SK-N-SH treated with all-trans-retinoic acid at 6 μM for 48 hours (cell line): ENCODE measurements around the gene UPK1A.

Experiments used
- ESRRG ChIP-seq: fragments of 250-450 bp; sonication (Bioruptor Pico); IDR thresholded peaks from 2 replicates; pipeline ENCODE4 v1.6.1; 2021; ENCODE audit warnings: mild to moderate bottlenecking
- GLIS3 ChIP-seq: fragments of 250-450 bp; sonication (Bioruptor Pico); IDR thresholded peaks from 2 replicates; pipeline ENCODE4 v1.5.0; 2020; ENCODE audit warnings: mild to moderate bottlenecking, moderate library complexity
- ISL1 ChIP-seq: fragments of 250-450 bp; sonication (Bioruptor Pico); IDR thresholded peaks from 2 replicates; pipeline ENCODE4 v2.1.2; 2022; ENCODE audit warnings: mild to moderate bottlenecking, moderate library complexity
- PPARA ChIP-seq: fragments of 250-450 bp; sonication (Bioruptor Pico); IDR thresholded peaks from 2 replicates; pipeline ENCODE4 v1.5.0; 2020; ENCODE audit warnings: mild to moderate bottlenecking, borderline replicate concordance
- RARB ChIP-seq: fragments of 250-450 bp; sonication (Bioruptor Pico); IDR thresholded peaks from 2 replicates; pipeline ENCODE4 v1.8.0; 2021; ENCODE audit warnings: mild to moderate bottlenecking, moderate library complexity
- TOX ChIP-seq: fragments of 250-450 bp; sonication (Bioruptor Pico); IDR thresholded peaks from 2 replicates; pipeline ENCODE4 v1.8.0; 2021; ENCODE audit warnings: mild to moderate bottlenecking, moderate library complexity, borderline replicate concordance
- ZFP3 ChIP-seq: fragments of 250-450 bp; sonication (Bioruptor Pico); IDR thresholded peaks from 2 replicates; pipeline ENCODE4 v1.5.0; 2020; ENCODE audit warnings: mild to moderate bottlenecking, moderate library complexity
- ZFP30 ChIP-seq: fragments of 450-650 bp; formaldehyde crosslinking; IDR thresholded peaks from 2 replicates; pipeline ENCODE4 v1.5.0; 2022; ENCODE audit warnings: mild to moderate bottlenecking, moderate library complexity
- ZNF70 ChIP-seq: fragments of 450-650 bp; formaldehyde crosslinking; IDR thresholded peaks from 2 replicates; pipeline ENCODE4 v1.5.0; 2020; ENCODE audit warnings: mild to moderate bottlenecking, moderate library complexity
- TF ChIP-seq, protein P1 (sequence below): fragments of 250-450 bp; sonication (Bioruptor Pico); IDR thresholded peaks from 2 replicates; pipeline ENCODE4 v1.8.0; 2020; ENCODE audit warnings: mild to moderate bottlenecking, moderate library complexity, borderline replicate concordance
- TF ChIP-seq, protein P2 (sequence below): fragments of 250-450 bp; sonication (Bioruptor Pico); IDR thresholded peaks from 2 replicates; pipeline ENCODE4 v1.5.1; 2021; ENCODE audit warnings: mild to moderate bottlenecking, moderate library complexity
- TF ChIP-seq, protein P3 (sequence below): fragments of 250-450 bp; sonication (Bioruptor Pico); IDR thresholded peaks from 2 replicates; pipeline ENCODE4 v1.5.1; 2020; ENCODE audit warnings: low read depth, mild to moderate bottlenecking, moderate library complexity

DNA sequence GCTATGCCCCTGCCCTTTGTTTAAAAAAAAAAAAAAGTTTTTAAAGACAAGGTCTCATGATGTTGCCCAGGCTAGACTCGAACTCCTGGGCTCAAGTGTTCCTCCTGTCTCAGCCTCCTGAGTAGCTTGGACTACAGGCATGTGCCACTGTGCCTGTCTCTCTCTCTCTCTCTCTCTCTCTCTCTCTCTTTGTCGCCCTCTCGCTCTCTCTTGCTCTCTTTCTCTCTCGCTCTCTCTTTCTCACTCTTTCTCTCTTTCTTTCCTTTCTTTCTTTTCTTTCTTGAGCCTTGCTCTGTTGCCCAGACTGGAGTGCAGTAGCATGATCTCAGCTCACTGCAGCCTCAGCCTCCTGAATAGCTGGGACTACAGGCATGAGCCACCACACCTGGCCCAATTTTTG lies 10.7 kb upstream of the UPK1A start:
- TF ChIP-seq ZFP3 (CRISPR knock-in tag): no peak
- TF ChIP-seq ZFP30 (CRISPR knock-in tag): no peak
- TF ChIP-seq PPARA: no peak
- TF ChIP-seq TOX (CRISPR knock-in tag): no peak
- no peak for TF ChIP-seq ESRRG (CRISPR knock-in tag)
- TF ChIP-seq GLIS3 (CRISPR knock-in tag): no peak
- no peak for TF ChIP-seq ISL1 (CRISPR knock-in tag)
- TF ChIP-seq, protein P1, sequence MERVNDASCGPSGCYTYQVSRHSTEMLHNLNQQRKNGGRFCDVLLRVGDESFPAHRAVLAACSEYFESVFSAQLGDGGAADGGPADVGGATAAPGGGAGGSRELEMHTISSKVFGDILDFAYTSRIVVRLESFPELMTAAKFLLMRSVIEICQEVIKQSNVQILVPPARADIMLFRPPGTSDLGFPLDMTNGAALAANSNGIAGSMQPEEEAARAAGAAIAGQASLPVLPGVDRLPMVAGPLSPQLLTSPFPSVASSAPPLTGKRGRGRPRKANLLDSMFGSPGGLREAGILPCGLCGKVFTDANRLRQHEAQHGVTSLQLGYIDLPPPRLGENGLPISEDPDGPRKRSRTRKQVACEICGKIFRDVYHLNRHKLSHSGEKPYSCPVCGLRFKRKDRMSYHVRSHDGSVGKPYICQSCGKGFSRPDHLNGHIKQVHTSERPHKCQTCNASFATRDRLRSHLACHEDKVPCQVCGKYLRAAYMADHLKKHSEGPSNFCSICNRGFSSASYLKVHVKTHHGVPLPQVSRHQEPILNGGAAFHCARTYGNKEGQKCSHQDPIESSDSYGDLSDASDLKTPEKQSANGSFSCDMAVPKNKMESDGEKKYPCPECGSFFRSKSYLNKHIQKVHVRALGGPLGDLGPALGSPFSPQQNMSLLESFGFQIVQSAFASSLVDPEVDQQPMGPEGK: no peak
- TF ChIP-seq, protein P2, sequence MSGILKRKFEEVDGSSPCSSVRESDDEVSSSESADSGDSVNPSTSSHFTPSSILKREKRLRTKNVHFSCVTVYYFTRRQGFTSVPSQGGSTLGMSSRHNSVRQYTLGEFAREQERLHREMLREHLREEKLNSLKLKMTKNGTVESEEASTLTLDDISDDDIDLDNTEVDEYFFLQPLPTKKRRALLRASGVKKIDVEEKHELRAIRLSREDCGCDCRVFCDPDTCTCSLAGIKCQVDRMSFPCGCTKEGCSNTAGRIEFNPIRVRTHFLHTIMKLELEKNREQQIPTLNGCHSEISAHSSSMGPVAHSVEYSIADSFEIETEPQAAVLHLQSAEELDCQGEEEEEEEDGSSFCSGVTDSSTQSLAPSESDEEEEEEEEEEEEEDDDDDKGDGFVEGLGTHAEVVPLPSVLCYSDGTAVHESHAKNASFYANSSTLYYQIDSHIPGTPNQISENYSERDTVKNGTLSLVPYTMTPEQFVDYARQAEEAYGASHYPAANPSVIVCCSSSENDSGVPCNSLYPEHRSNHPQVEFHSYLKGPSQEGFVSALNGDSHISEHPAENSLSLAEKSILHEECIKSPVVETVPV (CRISPR knock-in tag): no peak
- TF ChIP-seq RARB (CRISPR knock-in tag): no peak
- TF ChIP-seq, protein P3, sequence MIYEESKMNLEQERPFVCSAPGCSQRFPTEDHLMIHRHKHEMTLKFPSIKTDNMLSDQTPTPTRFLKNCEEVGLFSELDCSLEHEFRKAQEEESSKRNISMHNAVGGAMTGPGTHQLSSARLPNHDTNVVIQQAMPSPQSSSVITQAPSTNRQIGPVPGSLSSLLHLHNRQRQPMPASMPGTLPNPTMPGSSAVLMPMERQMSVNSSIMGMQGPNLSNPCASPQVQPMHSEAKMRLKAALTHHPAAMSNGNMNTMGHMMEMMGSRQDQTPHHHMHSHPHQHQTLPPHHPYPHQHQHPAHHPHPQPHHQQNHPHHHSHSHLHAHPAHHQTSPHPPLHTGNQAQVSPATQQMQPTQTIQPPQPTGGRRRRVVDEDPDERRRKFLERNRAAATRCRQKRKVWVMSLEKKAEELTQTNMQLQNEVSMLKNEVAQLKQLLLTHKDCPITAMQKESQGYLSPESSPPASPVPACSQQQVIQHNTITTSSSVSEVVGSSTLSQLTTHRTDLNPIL: no peak
- no peak for TF ChIP-seq ZNF70 (CRISPR knock-in tag)
